Stimulated activated CD4-positive, alpha-beta T cell treated with anti-CD3 and anti-CD28 coated beads, Interleukin-4, amount 100 ng/mL, for 48 hours (primary cell): ENCODE measurements around the gene DBNDD1.
"Not testable (repeated sequence)": the region's sequence is repeated elsewhere in the genome, so short reads cannot be mapped to it uniquely, and the experiment has no call there.

Experiments used
- DNase-seq, 2 donors: peaks; one replicate each; pipeline ENCODE4 v3.0.0-alpha.2; 2020; ENCODE audit warnings: low read depth in 2 of 2

The DBNDD1 gene

DNA sequence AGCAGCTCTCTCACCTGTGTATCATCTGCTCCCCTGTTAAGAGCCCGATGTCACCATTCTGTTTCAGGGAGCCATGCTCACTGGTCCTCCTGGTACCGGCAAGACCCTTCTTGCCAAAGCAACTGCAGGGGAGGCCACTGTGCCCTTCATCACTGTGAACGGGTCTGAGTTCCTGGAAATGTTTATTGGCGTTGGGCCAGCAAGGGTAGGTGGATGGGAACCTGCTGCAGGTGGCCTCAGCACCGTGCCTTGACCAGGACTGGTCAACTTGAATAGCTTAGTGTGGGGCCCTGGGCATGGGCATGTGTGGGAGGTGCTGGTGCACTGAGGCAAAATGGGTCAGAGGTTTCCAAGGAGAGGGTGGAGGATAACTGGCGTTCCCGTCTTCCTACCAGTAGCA is 28.5 kb downstream of the DBNDD1 start:
- no peak for DNase-seq

DNA sequence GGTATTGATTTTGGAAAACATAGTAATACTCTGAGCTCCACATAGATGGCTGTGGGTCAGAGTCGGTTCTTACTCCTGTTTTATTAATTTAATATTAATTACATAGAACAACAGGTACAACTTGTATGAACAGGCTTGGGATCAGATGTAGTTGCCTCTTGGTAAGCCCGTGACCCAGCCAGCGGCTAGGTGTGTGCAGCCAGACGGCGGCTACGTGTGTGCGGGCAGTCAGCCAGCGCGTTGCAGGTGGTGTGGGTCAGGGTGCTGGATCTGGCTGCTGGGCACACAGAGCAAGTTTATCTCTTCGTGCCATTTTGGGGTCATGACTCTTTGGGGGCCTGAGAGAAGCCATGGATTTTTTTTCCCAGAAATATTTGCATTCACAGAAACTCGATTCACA is 30.3 kb downstream of the DBNDD1 start:
- DNase-seq = no peak

DNA sequence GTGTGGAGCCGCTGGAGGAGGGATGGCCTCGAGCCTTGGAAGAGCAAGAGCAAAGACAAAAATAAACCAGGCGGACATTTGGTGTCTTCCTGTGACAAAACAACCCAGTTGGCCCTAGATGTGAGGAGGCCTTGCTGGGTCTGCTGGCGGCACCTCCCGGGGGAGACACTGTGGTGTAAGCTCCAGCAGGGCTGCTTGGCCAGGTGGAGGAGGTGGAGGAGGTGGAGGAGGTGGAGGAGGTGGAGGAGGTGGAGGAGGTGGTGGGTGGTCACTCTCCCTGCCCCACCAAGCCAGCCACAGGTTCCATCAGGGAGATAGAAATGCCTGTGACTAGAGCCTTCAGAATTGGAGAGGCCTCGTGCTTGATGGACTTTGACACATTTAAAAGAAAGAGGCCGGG is 32.1 kb downstream of the DBNDD1 start:
- no peak for DNase-seq

DNA sequence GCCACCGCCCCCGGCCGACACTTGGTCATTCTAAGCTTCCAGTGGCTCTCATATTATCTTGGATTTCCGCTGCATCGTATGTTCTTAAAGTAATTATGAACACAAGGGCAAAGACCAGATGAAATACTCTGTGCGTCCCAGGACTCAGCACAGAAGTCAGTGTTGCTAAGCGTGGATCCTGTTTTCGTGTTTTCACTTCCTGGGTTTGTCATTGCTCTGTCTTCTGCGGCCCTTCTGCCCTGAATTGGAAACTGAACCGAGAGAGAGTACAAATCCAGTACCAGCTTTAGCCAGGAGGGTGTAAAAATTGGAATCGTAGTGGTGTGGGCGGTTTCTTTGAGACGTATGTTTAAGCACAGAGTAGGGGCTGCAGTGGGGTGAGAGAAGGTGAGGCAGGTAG is 32.7 kb downstream of the DBNDD1 start:
- no peak for DNase-seq

DNA sequence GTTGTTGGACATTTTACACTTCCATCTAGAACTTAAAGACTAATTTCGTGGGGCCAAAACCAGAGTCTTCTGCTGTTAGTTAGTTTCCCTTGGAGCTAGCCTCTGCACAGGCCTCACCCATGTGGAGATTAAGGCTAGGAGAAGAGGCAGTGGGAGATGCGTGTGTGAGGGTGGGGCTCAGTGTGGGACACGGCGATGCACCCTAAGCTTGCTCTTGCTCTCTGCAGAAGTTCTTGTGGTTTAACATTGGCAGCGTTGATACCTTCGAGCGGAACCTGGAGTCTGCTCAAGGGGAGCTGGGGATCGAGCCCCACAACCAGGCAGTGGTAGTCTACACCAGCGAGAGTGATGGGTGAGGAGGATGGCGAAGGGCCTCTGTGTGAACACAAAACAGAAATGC is 34.0 kb downstream of the DBNDD1 start:
- DNase-seq = no peak

DNA sequence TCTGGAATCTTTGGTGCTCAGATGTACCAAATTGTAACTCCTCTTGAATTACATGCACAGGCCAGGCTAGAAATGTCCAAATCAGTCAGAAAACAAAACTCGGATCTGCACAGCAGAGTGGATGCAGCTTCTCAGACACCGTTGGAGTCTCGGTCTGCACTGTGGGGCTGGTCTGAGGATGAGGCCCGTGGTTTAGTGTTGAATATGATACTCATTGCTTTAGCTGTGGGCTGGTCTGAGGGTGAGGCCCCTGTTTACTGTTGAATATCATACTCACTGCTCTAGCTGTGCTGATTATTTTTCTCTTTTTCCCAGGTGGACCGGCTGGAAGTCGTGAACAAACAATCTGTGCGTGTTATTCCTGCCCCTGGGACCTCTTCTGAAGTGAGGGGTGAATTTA is 35.0 kb downstream of the DBNDD1 start:
- DNase-seq = no peak

DNA sequence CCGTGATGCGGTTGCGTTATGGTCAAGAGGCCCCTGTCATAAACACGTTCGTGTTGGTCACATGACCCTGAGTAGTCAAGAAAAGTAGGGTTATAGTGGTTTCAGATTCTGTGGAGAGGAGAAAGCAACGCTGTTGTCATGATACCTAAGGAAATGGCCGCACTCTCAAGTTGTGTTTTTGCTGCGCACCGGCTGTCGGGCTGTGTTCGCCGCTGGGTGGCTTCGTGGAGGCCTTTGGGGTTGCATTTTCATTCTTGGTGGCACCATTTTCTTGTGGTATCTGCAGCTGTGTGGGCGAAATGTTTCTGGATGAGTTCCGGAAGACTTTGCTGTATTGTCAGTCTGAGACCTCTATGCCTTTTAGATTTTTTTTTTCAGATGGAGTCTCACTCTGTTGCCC is 35.7 kb downstream of the DBNDD1 start:
- peak in 1 of 2 donors; percentile 16 for DNase-seq

DNA sequence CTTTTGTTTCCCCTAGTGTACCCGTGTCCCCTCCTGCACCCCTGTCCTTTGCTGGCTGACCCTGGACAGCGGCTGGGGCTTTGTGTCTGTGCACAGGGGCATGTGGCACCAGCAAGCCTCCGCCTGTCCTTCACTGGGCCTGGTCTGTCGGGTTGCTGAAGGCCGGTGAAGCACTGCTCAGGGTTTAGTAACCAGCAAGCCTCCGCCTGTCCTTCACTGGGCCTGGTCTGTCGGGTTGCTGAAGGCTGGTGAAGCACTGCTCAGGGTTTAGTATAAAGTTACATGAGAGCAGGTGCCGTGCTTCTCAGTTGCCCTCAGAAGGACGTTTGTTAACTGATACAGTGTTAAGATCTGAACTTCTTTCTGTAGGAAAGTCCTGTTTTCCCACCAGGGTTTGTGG is 36.9 kb downstream of the DBNDD1 start:
- no peak for DNase-seq

DNA sequence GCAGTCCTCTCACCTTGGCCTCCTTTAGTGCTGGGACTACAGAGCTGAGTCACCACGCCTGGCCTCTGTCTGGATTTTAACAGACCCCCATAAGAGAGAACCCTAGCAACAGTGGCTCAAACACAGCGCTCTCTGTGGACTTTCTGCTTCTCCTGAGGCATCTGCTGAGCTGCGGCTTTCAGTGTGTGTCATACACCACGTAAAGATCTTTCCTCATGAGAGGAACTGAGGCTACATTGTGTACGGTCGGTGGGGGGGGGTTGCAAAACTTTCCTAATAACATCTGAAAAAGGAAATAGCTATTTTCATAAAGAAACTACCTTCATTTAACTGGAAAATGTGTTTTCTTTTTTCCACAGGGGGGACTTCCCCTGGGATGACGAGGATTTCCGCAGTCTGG is 37.8 kb downstream of the DBNDD1 start:
- DNase-seq = peak in 1 of 2 donors; percentile 21

DNA sequence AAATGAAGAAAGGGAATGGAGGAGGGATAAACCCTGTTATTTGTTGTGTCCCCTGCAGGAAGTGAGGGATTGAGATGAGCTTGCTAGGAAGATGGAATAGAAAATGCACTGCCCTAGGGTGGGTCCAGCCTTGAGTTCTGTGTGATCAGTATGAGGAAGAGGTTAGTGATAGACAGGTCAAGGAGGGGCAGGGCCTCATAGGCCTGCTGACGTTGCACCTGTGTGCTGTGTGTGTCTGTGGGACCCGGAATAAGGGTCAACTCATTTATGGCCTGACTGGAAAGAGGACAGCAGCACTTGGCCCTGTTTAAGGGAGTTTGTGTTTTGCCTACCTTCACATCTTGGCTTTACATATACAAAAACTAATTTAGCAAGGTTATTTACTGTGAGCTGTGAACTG is 44.4 kb downstream of the DBNDD1 start:
- no peak for DNase-seq

DNA sequence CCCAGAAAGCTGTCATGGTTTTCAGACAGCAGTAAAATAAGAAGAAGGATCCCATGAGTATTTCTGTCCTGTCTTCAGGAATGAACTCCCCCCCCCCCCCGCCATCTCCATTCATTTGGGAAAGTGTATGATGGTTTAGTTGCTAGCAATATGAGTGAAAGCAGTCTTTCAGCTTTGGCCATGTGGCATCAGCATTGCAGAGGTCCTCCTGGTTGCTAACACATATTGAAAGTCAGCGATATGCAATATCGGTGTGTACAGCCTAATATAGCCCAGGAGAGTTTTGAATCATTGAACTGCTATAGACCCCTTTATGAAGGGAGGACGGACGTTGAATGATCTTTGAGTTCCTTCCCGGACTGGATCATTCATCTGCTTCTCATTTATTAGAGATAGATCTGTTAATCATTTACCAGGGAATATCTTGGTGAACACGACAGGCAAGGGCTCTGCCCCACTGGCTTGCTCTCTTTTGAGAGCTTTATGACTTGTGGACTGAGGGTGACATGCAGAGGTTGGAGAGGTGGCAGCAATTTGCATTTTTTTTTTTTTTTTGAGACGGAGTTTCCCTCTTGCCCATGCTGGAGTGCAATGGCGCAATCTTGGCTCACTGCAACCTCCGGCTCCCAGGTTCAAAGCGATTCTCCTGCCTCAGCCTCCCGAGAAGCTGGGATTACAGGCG is 45.5 kb downstream of the DBNDD1 start:
- DNase-seq = no peak

DNA sequence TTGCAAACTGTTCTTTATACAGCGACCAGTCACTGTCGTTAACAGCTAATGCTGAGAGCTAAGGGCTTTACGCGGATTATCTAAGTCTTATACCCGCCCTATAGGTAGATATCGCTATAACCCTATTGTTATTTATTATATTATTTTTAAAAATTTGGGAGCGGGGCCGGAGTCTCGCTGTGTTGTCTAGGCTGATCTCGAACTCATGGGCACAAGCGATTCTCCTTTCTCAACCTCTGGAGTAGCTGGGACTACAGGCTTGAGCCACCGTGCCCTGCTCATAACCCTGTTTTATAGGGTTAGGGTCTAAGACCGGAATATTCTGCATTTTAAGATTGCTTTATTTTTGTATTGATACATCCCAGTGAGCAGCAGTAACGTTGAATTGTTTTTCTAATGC is 46.0 kb downstream of the DBNDD1 start:
- DNase-seq = no peak

DNA sequence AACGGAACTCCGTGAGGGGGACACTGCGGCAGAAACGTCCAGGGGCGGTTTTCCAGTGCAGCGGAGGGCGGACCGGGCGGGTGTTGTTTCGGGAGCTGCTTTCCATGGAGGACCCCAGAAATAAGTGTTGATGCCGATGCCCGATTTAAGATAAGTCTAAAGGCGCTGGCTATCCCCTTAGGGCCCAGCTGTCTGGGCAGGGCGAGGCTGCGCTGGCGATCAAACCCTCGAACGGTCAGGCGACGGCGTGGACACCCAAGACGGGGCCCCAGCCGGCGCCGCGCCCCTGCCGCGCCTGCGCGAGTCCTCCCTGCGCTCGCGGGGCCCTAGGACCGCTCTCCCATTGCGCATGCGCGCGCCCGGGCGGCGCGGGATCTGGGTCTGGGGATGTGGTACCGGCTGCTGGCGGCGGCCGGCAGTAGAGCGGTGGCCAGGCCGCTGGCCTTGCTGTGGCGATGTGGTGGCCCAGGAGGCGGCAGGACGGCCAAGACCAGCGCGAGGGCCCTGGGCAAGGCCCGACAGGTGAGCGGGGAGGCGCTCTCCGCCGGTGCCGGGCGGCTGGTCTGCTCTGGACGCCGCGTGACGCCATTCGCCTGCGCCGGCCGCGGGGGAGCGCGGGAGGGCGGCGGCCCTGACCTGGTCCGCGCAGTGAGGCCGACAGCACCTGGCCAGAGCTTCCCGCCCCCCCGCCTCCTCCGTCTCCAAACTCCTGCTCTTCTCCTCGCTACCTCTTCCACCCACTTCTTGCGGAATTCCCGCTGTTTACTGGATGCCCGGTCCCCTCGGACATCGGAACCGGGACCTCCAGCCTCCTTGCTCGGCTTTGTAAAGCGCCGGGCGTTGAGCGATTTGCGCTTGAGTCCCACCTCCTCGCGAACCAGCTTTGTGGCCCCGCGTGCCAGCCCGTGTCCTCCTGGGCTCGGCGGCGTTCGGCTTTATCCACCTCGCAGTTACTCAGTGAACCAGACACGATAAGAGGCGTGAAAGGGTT is 46.7 kb downstream of the DBNDD1 start:
- DNase-seq = peak; percentile 84 to 85

DNA sequence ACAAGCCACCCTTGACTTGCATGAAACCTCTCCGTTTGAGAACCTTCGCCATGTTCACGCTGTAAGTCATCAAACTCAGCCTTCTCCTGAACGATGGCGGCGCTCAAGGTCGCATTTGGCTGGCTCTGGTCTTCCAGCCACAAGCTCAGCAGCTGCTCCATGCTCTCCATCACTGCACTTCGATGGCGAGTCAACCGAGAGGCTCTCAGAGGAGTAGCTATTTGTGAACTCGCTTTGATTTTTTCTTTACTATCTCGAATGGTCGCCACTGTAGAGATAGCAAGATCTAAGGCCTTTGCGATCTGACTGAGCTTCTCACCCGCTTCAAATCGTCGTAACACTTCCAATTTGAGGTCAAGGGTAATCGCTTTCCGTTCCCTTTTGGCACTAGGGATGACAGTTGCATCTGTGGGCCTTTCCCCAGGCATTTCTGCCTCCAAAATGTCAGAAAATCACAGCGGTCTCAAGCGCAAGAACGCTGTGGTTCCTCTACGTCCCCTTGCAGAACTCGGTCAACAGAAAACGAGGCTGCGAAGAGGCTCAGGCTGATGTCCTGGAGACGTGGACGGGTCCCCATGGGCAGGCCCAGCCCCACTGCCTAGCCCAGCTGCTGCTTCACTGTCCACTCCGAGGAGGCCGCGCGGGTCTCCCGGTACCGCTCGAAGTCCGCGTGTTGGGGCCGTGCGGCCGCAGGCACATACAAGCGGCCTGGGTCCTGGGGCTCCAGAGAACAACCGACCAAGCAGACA is 47.6 kb downstream of the DBNDD1 start:
- DNase-seq = no peak

DNA sequence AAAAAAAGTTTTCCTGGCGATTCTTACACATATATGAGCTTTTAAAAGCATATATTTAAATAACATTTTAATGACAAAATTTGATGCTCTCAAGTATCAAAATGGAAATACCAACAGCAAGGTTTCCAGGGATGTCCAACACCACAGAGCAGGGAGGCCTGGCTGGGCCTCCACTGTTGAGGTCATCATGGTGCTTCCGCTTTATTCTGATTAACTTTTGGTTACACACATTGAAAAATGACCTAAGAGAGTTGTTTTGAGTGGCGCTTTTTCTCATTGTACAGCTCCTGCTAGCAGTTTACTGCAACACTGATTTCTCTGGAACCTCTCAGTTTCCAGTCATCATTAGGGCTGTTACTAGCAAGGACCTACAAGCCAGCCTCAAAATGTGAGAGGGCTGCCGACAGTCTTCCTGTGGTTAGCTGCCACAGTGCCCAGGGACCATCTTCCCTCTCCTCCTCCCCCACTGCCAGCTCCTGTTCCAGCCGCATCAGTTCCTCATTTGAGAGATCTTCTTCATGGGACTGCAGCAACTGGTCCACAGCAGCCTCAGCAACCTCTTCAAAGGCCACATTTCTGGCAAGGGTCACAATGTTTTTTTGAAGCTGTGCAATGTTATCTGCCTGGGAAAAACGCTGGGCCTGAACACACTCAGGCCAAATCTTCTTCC is 49.4 kb downstream of the DBNDD1 start:
- no peak for DNase-seq

DNA sequence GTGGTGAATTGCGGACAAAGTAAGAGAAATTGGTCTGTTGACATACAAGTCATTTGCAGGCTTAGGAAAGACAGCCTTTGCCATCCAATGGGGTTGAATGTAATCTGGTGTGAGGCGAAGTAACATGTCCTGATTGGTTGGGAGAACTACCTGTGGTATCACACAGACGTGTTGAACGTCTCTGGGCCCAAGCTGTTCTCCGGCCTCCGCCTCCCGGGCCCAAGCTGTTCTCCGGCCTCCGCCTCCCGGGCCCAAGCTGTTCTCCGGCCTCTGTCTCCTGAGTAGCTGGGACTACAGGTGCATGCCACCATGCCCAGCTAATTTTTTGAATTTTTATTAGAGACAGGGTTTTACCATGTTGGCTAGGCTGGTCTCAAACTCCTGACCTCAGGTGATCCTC is 51.2 kb downstream of the DBNDD1 start:
- not testable (repeated sequence) for DNase-seq

DNA sequence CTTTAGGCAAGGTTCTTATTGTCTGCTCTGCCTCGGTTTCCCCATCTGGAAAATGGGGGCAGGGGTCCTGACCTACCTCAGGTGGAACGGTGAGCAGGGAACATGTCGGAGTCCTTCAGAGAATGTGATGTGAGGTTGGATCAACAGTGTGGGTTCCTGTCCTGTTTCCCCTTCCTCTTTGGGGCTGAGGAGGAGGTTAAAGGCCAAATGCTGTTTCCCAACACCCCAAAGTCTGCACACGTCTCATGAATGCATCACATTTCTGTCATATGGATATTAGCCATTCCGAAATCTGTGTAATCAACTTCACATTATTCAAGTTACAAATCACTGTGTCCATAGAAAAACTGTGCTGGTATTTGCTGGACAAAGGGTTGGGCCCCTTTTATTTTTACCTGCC is 51.8 kb downstream of the DBNDD1 start:
- DNase-seq = not testable (repeated sequence)

DNA sequence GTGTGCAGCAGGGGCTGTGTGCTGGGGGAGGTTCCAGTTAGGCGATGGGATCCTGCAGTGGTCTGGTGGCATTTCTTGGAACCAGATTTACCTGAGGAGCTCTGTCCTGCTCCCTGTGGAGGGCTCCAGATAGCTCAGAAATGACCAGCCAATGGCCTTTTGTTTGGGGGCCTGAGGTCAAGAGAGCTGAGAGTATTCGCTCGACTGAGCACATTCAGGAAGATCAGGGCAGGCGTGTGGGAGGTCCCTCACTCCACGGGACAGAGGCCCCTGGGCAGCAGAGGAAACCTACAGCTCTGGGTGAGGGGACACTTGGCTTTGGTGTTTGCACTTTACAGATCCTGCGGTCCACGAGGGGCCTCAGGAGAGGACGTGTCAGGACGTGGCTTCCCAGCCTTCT is 52.5 kb downstream of the DBNDD1 start:
- DNase-seq = no peak

DNA sequence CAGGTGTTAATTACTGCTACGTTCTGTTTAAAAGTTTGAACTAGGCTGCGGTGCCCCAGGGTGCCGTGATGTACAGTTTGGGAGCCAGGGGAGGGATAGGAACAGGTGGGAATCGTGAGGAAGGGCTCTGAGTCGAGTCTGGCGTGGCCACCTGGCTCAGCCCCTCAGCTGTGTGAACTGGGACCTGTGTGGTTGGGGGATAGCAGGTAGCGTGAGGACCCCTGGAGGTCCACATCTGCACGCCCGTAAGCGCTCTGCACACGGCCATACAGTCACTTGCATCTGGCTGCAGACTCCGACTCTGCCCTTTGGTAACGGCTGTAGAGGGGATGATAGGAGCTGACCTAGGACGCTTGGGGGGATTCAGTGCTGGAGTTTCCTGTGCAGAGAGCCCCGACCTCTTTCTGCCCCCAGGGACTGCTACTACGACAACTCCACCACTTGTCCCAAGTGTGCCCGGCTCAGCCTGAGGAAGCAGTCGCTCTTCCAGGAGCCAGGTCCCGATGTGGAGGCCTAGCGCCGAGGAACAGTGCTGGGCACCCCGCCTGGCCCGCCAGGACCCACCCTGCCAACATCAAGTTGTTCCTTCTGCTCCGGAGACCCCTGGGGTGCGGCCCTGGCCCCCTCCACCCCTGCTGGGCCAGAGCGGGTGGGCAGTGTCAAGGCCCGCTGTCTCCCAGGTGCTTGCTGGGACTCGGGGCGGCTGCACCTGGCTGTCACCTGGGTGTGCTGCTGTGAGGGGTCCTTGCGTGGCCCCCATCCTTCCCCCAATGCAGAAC is 53.6 kb downstream of the DBNDD1 start:
- no peak for DNase-seq

DNA sequence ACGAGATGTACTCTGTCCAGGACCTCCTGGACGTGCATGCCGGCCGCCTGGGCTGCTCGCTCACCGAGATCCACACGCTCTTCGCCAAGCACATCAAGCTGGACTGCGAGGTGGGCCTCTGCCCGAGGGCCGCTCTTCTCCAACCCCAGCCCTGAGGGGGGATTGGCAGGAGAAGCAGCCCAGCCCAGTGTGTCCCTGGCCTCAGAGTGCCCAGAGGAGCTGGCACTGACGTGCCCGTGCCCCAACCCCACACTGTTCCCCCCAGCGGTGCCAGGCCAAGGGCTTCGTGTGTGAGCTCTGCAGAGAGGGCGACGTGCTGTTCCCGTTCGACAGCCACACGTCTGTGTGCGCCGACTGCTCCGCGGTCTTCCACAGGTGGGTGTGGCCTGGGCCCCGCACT is 55.1 kb downstream of the DBNDD1 start:
- no peak for DNase-seq
